ENCODE results near the gene HDDC3. TPM values are rescaled to one million over a fixed set of nuclear protein-coding genes. Genes with fewer than 3 reads are reported as not detected.

The HDDC3 gene
- total and polyA plus RNA-seq, 9 of the 15 experiments (the other 6 are each of a cell fraction or from before 2014, with no cell fraction given), result 14.9 to 55.8 (median 36.9) TPM

DNA sequence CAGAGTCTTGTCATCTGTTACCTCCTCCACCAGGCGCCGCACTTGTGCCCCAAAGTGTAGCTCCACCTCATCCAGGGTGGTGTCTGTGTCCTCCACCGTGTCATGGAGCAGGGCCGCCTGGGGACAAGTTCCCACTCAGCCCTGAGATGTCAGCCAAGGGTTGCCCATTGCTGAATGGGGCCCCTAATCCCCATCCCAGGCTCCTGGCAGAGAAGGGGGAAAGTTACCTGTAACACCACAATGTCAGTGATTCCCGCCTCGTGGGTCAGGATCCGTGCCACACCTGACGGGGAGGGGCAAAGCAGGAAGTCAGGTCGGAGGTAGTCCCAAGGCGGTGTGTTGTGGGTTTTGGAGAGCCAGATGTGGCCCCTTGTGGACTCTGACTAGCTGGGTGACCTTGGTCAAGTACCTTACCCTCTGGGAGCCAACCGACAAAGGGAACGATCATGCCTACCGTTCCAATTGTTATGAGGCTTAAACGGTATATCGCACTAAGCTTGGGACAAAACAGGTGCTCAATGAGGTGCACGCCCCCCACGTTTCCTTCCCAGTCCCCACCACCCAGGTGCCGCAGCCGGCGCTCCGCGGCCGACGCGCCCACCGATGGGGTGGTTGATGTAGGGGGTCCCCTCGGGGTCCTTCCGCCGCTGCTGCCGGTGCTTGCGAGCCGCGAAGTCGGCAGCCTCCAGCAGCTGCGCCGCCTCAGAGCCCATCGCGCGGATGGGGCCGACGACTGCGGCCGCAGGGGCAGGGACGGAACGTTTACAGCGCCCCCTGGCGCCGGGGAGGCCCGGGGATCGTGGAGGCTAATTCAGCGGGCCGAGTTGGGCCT is at the start of gene HDDC3 (continued):
- TF ChIP-seq, protein P1, sequence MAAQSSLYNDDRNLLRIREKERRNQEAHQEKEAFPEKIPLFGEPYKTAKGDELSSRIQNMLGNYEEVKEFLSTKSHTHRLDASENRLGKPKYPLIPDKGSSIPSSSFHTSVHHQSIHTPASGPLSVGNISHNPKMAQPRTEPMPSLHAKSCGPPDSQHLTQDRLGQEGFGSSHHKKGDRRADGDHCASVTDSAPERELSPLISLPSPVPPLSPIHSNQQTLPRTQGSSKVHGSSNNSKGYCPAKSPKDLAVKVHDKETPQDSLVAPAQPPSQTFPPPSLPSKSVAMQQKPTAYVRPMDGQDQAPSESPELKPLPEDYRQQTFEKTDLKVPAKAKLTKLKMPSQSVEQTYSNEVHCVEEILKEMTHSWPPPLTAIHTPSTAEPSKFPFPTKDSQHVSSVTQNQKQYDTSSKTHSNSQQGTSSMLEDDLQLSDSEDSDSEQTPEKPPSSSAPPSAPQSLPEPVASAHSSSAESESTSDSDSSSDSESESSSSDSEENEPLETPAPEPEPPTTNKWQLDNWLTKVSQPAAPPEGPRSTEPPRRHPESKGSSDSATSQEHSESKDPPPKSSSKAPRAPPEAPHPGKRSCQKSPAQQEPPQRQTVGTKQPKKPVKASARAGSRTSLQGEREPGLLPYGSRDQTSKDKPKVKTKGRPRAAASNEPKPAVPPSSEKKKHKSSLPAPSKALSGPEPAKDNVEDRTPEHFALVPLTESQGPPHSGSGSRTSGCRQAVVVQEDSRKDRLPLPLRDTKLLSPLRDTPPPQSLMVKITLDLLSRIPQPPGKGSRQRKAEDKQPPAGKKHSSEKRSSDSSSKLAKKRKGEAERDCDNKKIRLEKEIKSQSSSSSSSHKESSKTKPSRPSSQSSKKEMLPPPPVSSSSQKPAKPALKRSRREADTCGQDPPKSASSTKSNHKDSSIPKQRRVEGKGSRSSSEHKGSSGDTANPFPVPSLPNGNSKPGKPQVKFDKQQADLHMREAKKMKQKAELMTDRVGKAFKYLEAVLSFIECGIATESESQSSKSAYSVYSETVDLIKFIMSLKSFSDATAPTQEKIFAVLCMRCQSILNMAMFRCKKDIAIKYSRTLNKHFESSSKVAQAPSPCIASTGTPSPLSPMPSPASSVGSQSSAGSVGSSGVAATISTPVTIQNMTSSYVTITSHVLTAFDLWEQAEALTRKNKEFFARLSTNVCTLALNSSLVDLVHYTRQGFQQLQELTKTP (IDR thresholded peaks at IDR 0.05; ENCODE audit: low read depth in 1 of 2, partially characterized antibody in 2 of 2), result peak in 1 of 2 experiments; percentile 26
- TF ChIP-seq, protein P2, sequence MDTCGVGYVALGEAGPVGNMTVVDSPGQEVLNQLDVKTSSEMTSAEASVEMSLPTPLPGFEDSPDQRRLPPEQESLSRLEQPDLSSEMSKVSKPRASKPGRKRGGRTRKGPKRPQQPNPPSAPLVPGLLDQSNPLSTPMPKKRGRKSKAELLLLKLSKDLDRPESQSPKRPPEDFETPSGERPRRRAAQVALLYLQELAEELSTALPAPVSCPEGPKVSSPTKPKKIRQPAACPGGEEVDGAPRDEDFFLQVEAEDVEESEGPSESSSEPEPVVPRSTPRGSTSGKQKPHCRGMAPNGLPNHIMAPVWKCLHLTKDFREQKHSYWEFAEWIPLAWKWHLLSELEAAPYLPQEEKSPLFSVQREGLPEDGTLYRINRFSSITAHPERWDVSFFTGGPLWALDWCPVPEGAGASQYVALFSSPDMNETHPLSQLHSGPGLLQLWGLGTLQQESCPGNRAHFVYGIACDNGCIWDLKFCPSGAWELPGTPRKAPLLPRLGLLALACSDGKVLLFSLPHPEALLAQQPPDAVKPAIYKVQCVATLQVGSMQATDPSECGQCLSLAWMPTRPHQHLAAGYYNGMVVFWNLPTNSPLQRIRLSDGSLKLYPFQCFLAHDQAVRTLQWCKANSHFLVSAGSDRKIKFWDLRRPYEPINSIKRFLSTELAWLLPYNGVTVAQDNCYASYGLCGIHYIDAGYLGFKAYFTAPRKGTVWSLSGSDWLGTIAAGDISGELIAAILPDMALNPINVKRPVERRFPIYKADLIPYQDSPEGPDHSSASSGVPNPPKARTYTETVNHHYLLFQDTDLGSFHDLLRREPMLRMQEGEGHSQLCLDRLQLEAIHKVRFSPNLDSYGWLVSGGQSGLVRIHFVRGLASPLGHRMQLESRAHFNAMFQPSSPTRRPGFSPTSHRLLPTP (IDR thresholded peaks at IDR 0.05; ENCODE audit: borderline replicate concordance, extremely low read depth, insufficient read length), result no peak
- TF ChIP-seq ESRRB (CRISPR knock-in tag; IDR thresholded peaks at IDR 0.05; ENCODE audit: borderline replicate concordance) (no peak), ZFP36 (IDR thresholded peaks at IDR 0.05; ENCODE audit: low read depth, low read length, partially characterized antibody) (no peak), CREBBP (IDR thresholded peaks at IDR 0.05; ENCODE audit: low read depth, low read length) (no peak), TAF15 (IDR thresholded peaks at IDR 0.05; ENCODE audit: low read depth, low read length) (no peak), MCM5 (IDR thresholded peaks at IDR 0.05; ENCODE audit: low read depth) (no peak), SIRT6 (IDR thresholded peaks at IDR 0.05; ENCODE audit: low read depth, low read length) (no peak), HMG20B (CRISPR knock-in tag; IDR thresholded peaks at IDR 0.05) (no peak), ZEB2 (IDR thresholded peaks at IDR 0.05) (peak; percentile 86), PRPF4 (IDR thresholded peaks at IDR 0.05; ENCODE audit: insufficient read depth, low read depth, low read length, poor library complexity, severe bottlenecking) (no peak), CCNT2 (IDR thresholded peaks at IDR 0.05; ENCODE audit: borderline replicate concordance, extremely low read depth, insufficient read length, low read depth, low read length) (peak; percentile 84), SRSF1 (IDR thresholded peaks at IDR 0.05; ENCODE audit: low read depth, low read length) (no peak), ADNP (tag; IDR thresholded peaks at IDR 0.05) (no peak)
- TF ChIP-seq, protein P3, sequence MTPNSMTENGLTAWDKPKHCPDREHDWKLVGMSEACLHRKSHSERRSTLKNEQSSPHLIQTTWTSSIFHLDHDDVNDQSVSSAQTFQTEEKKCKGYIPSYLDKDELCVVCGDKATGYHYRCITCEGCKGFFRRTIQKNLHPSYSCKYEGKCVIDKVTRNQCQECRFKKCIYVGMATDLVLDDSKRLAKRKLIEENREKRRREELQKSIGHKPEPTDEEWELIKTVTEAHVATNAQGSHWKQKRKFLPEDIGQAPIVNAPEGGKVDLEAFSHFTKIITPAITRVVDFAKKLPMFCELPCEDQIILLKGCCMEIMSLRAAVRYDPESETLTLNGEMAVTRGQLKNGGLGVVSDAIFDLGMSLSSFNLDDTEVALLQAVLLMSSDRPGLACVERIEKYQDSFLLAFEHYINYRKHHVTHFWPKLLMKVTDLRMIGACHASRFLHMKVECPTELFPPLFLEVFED (CRISPR knock-in tag; conservative IDR thresholded peaks at IDR 0.05), result peak; percentile 82; the same call in 1 of the 2 replicates
- TF ChIP-seq, protein P4, sequence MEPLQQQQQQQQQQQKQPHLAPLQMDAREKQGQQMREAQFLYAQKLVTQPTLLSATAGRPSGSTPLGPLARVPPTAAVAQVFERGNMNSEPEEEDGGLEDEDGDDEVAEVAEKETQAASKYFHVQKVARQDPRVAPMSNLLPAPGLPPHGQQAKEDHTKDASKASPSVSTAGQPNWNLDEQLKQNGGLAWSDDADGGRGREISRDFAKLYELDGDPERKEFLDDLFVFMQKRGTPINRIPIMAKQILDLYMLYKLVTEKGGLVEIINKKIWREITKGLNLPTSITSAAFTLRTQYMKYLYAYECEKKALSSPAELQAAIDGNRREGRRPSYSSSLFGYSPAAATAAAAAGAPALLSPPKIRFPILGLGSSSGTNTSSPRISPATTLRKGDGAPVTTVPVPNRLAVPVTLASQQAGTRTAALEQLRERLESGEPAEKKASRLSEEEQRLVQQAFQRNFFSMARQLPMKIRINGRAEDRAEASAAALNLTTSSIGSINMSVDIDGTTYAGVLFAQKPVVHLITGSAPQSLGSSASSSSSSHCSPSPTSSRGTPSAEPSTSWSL (CRISPR knock-in tag; IDR thresholded peaks at IDR 0.05; ENCODE audit: borderline replicate concordance), result no peak
